Activated T-cell treated with anti-CD3 and anti-CD28 coated beads, Interleukin-2, amount 50 U/mL, for 72 hours (primary cell): ENCODE results near the gene AIG1. TPM values are rescaled to one million over a fixed set of nuclear protein-coding genes. Genes with fewer than 3 reads are reported as not detected.
"Not testable (repeated sequence)": the region's sequence is repeated elsewhere in the genome, so short reads cannot be mapped to it uniquely, and the experiment has no call there.

Experiments used
- ATAC-seq, 2 donors: fragments of 150-1000 bp; cut with Tn5 transposase; replicated peaks in 1 of 2; 2 replicates each; pipeline ENCODE4 v1.10.0; 2021; ENCODE audit warnings: moderate library complexity in 2 of 2, mild to moderate bottlenecking in 1 of 2
- DNase-seq, 2 donors: peaks; one replicate each; pipeline ENCODE4 v3.0.0; 2021 to 2022; ENCODE audit warnings: mixed read lengths in 1 of 2
- H3K27ac Mint-ChIP-seq: one replicate; pipeline ENCODE4 v1.8.0; 2022; ENCODE audit warnings: mild to moderate bottlenecking, moderate library complexity, mixed read lengths
- H3K27me3 Mint-ChIP-seq: one replicate; pipeline ENCODE4 v1.8.0; 2022; ENCODE audit warnings: low read depth, mixed read lengths
- H3K36me3 Mint-ChIP-seq, 2 donors: one replicate each; pipeline ENCODE4 v1.8.0; 2022; ENCODE audit warnings: mixed read lengths in 2 of 2, mild to moderate bottlenecking in 1 of 2; ENCODE audit not compliant: insufficient read depth in 2 of 2
- H3K4me1 Mint-ChIP-seq: one replicate; pipeline ENCODE4 v1.8.0; 2022; ENCODE audit warnings: low read depth, mixed read lengths
- H3K4me3 Mint-ChIP-seq, 2 donors: one replicate each; pipeline ENCODE4 v1.8.0; 2022; ENCODE audit warnings: mild to moderate bottlenecking in 2 of 2, mixed read lengths in 2 of 2, moderate library complexity in 2 of 2
- H3K9me3 Mint-ChIP-seq, 2 donors: one replicate each; pipeline ENCODE4 v1.8.0; 2022; ENCODE audit warnings: mixed read lengths in 2 of 2
- total RNA-seq, 2 donors: library from RNA; stranded (reverse); gene quantifications; one replicate each; pipeline ENCODE4 v1.2.3, GENCODE V29; 2022

The AIG1 gene
- total RNA-seq, 2 donors from 2014 or later: 23.8 to 28.2 TPM

DNA sequence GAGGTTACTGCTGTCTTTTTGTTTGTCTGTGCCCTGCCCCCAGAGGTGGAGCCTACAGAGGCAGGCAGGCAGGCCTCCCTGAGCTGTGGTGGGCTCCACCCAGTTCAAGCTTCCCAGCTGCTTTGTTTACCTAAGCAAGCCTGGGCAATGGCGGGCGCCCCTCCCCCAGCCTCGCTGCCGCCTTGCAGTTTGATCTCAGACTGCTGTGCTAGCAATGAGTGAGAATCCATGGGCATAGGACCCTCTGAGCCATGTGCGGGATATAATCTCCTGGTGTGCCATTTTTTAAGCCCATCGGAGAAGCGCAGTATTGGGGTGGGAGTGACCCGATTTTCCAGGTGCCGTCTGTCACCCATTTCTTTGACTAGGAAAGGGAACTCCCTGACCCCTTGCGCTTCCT, 247.1 kb downstream of the AIG1 start:
- H3K27ac Mint-ChIP-seq, H3K27me3 Mint-ChIP-seq, H3K4me3 Mint-ChIP-seq, ATAC-seq, H3K4me1 Mint-ChIP-seq, H3K36me3 Mint-ChIP-seq, H3K9me3 Mint-ChIP-seq, DNase-seq: not testable (repeated sequence)

DNA sequence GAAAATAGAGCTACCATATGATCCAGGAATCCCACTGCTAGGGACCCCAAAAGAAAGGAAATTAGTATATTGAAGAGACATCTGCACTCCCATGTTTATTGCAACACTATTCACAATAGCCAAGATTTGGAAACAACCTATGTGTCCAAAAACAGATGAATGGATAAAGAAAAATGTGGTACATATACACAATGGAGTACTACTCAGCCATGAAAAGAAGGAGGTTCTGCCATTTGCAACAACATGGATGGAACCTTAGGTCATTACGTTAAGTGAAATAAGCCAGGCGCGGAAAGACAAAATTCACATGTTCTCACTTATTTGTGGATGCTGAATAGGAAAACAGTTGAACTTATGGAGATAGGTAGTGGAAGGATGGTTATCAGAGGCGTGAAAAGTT, 252.5 kb downstream of the AIG1 start:
- H3K4me1 Mint-ChIP-seq: no peaks in the 10 kb centered on the region
- H3K9me3 Mint-ChIP-seq: peaks cover 6 to 17% of the 10 kb centered on the region in 2 donors

DNA sequence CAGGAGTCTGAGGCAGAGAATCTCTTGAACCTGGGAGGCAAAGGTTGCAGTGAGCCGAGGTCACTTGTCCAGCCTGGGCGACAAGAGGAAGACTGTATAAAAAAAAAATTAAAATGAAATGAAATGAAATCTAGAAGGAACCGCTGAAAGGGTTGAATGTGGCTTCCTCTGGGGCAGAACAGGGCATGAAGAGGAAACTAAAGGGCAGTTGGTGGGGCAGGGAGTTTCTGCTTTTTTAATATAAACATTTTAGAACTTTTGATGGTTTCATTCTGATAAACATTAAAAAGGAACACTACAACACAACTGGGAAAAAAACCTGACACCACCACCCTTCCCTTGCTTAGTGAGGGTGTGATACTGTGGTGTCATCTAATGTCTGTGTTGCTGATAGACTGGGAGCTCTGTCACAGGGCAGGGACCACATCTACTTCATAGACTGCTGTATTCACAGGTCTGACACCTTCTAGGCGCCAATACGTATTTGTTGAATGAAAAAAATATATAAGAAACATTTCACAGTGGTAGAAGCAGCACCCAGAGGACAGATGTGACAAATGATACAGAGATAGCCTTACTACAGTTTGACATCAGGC, 260.9 kb downstream of the AIG1 start:
- Mint-ChIP-seq H3K27me3 (peaks cover 2% of the 10 kb centered on the region), H3K27ac (no peak overlapping the region), H3K4me3 (no peak overlapping the region), H3K9me3 (peaks cover 5 to 7% of the 10 kb centered on the region in 2 donors), H3K4me1 (no peaks in the 10 kb centered on the region), H3K36me3 (no peaks in the 10 kb centered on the region)
- DNase-seq (no peak), ATAC-seq (no peak)

More for the DNA sequence above, 252.5 kb downstream of the AIG1 start:
- Mint-ChIP-seq H3K4me3 (no peak overlapping the region), H3K27me3 (peaks cover 7% of the 10 kb centered on the region), H3K36me3 (peaks cover 6 to 7% of the 10 kb centered on the region in 2 donors), H3K27ac (no peak overlapping the region)
- DNase-seq (no peak), ATAC-seq (no peak)

DNA sequence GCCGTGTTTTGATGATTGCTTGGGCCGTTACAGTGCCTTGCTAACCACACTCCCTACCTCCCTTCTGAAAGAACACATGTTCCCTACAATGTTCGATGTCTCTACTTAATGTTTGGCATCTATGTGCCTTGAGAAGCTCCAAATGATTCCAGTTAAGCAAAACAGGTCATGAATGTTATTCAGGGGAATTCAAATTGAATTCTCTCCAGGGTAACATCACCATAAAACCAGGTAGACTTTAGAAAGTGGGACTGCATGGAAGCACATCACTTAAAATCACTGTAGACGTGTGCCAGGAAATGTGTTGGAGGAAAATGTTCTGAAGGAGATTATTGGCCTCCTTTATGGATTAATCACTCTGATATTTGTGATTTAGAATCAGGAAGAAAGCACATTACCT, 261.7 kb downstream of the AIG1 start:
- H3K27me3 Mint-ChIP-seq: no peaks in the 10 kb centered on the region
- ATAC-seq: no peak
- no peak overlapping the region for H3K27ac Mint-ChIP-seq
- DNase-seq: no peak
- no peak overlapping the region for H3K4me3 Mint-ChIP-seq
- H3K9me3 Mint-ChIP-seq: peaks cover 5% of the 10 kb centered on the region in 2 donors
- no peaks in the 10 kb centered on the region for H3K36me3 Mint-ChIP-seq
- no peaks in the 10 kb centered on the region for H3K4me1 Mint-ChIP-seq

DNA sequence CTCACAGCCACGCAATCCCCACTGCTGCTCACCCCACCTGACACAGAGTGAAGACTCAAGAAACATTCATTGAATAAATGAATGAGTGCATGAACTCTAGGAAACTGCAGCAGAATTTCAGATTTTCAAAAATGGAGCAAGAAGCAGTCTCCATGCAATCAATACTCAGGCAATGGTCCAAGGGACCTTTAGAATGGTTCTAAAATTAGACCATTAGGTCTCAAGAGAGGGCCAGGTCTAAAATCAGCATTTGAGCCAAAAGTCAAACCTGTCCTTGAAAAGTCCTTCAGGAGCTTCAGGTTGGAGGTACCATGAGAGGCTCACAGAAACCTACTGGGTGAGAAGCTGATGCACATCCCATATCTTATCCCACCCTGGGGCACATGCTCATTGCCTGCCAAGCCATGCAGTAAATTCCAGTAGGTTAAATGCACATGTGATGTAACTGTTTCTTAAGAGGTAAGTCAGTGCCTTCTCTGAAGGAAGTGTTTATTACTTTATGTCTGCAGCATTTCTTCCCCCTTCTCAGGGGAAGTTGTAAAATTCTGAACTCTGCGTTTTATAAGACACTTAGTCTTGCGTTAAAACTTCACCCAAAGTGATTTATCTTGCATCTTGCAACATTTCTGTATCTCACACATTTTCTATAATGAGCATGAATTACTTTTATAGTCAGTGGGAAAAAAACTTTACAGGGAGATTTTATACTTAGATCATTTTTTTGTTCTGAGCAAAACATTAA, 263.2 kb downstream of the AIG1 start:
- Mint-ChIP-seq H3K4me1 (no peaks in the 10 kb centered on the region), H3K36me3 (no peaks in the 10 kb centered on the region), H3K27me3 (no peaks in the 10 kb centered on the region), H3K4me3 (no peak overlapping the region), H3K27ac (no peak overlapping the region), H3K9me3 (peaks cover 0 to 2% of the 10 kb centered on the region in 2 donors)
- DNase-seq (no peak), ATAC-seq (no peak)

DNA sequence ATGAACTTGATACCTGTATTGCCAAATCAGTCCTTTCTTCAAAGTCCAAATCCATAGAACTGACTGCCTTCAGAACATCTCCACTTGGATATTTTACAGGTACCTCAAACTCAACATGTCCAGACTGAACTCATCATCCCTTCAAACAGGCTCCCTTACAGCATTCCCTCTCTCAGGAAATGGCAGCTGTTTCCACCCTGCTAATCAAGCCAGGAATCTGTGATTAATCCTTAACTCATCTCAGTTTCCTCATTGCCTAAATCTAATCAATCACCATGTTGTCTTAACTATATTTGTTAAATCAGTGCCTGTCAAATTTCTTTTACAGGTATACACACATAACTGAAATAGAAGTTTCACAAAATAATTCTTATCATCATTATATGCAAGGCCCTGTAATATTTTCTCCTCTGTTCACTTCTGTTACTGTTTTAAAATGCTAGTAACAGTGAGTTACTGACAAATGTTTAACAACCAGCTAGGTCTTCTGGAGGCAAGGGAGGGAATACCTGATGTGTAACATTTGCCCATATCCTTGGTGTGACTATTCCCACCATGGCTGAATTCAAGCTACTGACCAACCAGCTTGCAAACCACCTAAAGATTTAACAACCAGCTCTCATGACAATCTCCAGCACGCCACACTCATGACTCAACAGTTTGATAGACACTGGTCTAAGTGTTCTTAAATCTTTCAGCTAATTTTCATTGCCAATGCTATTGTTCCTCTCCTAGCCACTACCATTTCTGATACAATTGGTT, 264.9 kb downstream of the AIG1 start:
- H3K9me3 Mint-ChIP-seq: no peaks in the 10 kb centered on the region
- H3K27me3 Mint-ChIP-seq: no peaks in the 10 kb centered on the region
- no peak overlapping the region for H3K27ac Mint-ChIP-seq
- no peaks in the 10 kb centered on the region for H3K4me1 Mint-ChIP-seq
- no peak overlapping the region for H3K4me3 Mint-ChIP-seq
- DNase-seq: no peak
- no peak for ATAC-seq
- H3K36me3 Mint-ChIP-seq: no peaks in the 10 kb centered on the region

DNA sequence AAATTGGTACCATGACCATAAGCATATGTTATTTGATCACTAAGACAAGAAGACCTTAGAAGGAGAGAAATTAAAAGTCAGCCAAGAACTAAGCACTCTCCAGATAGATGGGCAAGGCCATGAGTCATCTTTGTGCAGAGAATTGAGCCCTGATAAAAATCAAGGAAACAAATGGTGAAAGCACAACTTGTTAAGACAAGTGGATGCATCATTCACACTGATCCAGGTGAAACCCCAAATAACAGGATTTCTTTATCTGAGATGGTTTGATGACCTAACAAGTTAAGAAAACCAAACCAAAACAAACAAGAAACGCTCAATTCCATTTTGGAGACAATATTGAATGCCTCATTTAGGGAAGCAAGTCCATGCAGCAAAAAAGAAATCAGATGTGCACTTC, 268.2 kb downstream of the AIG1 start:
- H3K4me3 Mint-ChIP-seq: no peak overlapping the region
- no peak overlapping the region for H3K27ac Mint-ChIP-seq
- DNase-seq (no peak), ATAC-seq (no peak)
- no peaks in the 10 kb centered on the region for H3K27me3 Mint-ChIP-seq
- peaks cover 0 to 4% of the 10 kb centered on the region in 2 donors for H3K9me3 Mint-ChIP-seq
- no peaks in the 10 kb centered on the region for H3K36me3 Mint-ChIP-seq
- no peaks in the 10 kb centered on the region for H3K4me1 Mint-ChIP-seq

DNA sequence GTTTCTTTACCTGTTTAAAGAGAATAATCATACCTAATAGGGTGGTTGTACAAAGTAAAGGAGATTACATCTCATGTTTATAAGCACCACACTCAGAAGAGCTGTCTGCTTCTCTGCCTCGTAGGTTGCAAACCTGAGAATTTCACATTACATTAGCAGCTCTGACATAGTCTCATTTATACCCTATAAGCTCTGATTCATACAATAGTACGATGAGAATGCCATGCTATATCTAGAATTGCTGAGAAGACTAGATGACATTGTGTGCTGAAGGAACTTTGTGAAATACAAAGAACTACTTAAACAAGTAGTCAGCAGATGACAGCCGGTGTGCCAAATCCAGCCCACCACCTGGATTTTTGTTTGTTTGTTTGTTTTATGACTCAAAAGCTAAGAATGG, 268.6 kb downstream of the AIG1 start:
- DNase-seq: no peak
- Mint-ChIP-seq H3K9me3 (peaks cover 0 to 4% of the 10 kb centered on the region in 2 donors), H3K4me1 (no peaks in the 10 kb centered on the region), H3K27me3 (no peaks in the 10 kb centered on the region), H3K36me3 (no peaks in the 10 kb centered on the region), H3K4me3 (no peak overlapping the region), H3K27ac (no peak overlapping the region)
- ATAC-seq: no peak

DNA sequence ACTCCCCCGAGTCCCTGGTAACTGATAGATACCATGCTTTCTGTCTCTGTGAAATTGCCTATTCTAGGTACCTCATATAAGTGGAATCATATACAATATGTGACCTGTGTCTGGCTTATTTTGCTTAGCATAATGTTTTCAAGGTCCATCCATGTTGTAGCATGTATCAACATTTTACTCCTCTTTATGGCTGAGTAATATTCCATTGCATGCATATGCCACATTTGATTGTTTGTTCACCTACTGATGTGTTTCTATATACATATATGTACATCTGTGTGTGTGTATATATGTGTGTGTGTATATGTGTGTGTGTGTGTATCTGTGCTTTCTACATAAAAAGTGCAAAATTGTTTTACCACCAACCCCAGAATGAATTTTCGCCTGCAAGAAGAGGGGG, 270.7 kb downstream of the AIG1 start:
- H3K27ac Mint-ChIP-seq: no peak overlapping the region

DNA sequence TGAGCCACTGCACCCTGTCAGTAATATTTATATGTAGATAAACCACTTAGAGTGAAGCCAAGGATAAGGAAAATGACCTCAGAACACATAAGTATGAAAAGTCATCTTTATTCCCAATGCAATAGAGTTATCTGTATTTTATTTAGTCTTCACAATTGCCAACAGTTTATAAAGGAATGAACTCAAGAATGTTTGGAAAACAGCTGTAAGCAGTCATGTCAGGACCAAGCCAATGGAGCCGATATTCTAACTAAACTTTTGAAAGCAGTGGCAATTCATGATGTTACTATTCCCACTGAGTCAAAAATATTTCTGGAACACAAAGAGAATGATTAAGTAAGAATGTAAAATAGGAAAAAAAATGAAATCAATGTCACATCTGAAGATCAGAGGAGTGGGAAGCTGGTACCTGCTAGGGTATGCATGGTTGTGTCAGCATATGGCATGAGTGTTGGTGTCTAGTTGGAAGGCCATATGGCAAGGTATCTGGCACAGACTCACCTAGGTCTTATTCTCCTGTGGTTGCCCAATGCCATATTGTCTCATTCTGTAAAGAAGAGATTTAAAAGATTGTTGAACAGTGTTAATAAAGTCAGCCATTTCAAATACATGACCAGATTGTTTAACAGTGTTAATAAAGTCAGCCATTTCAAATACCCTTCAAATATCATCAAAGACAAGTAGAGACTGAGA, 271.6 kb downstream of the AIG1 start:
- Mint-ChIP-seq H3K9me3 (peaks cover 0 to 4% of the 10 kb centered on the region in 2 donors), H3K36me3 (no peaks in the 10 kb centered on the region), H3K4me3 (no peak overlapping the region), H3K27me3 (no peaks in the 10 kb centered on the region), H3K4me1 (peaks cover 10% of the 10 kb centered on the region), H3K27ac (no peak overlapping the region)
- ATAC-seq (no peak), DNase-seq (no peak)

More for the DNA sequence above, 270.7 kb downstream of the AIG1 start:
- Mint-ChIP-seq H3K9me3 (peaks cover 0 to 4% of the 10 kb centered on the region in 2 donors), H3K36me3 (no peaks in the 10 kb centered on the region), H3K4me3 (no peak overlapping the region), H3K27me3 (no peaks in the 10 kb centered on the region), H3K4me1 (peaks cover 4% of the 10 kb centered on the region)
- DNase-seq: no peak
- ATAC-seq: no peak

DNA sequence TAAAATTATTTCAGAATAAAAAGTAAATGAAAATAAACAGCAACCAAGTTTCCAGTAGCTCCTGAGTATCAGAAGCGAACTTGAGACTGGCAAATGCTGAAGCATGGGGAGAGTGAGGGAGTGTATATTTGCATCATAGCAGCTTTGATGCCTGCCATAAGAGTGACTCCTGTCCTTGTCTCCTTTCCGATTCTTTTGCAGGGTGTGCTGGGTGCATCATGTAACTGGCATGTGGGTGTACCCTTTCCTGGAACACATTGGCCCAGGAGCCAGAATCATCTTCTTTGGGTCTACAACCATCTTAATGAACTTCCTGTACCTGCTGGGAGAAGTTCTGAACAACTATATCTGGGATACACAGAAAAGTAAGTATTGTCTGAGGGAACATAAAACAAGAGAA, 272.4 kb downstream of the AIG1 start:
- H3K4me3 Mint-ChIP-seq: no peak overlapping the region
- ATAC-seq: no peak
- peaks cover 0 to 4% of the 10 kb centered on the region in 2 donors for H3K9me3 Mint-ChIP-seq
- no peak overlapping the region for H3K27ac Mint-ChIP-seq
- DNase-seq: no peak
- H3K36me3 Mint-ChIP-seq: no peaks in the 10 kb centered on the region
- peaks cover 13% of the 10 kb centered on the region for H3K4me1 Mint-ChIP-seq
- H3K27me3 Mint-ChIP-seq: no peaks in the 10 kb centered on the region

DNA sequence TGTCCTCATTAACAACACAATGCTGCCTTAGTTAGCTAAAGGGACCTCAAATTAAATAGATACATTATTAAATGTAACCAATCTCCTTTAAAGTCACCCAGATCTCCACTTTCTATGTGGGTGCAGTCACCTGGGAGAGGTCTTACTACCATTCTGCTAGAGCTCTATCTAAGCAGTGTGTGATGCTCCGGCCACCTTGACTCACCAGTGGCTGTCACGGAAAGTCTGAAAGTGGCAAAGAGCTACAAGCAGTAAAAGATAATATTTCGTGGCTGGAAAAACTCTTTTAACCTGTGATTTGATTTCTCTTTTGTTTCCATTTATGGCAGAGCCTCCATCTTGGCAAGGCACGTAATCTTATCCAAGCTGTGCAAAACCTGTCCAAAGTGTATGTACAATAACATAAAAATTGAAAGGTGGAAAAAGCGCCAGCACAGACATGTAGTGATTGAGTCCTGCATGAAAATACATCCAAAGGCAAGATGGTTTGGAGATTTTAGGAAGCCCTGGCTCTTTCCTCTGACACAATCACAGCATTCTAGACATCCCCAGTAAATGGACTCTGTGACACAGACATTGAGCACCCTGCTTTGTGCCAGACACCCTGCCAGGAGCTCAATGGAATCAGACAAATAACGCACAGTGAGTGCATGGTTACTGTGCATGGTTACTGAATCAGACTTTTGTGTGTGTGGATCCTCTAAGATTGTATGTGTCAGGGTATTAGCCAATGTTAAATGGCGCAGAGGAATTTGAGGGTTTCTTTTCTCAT, 273.2 kb downstream of the AIG1 start:
- H3K27me3 Mint-ChIP-seq: no peaks in the 10 kb centered on the region
- no peaks in the 10 kb centered on the region for H3K36me3 Mint-ChIP-seq
- H3K4me3 Mint-ChIP-seq: no peak overlapping the region
- peaks cover 0 to 4% of the 10 kb centered on the region in 2 donors for H3K9me3 Mint-ChIP-seq
- H3K27ac Mint-ChIP-seq: no peak overlapping the region
- H3K4me1 Mint-ChIP-seq: peaks cover 14% of the 10 kb centered on the region
- DNase-seq: no peak
- ATAC-seq: no peak
